Suppressor macrophage treated with lipopolysaccharide for 1 hour (primary cell): ENCODE data around the gene TMED8.
A peak's percentile ranks its signal among the peaks of the same experiment; 100 is the strongest.
"Not testable (repeated sequence)": the region's sequence is repeated elsewhere in the genome, so short reads cannot be mapped to it uniquely, and the experiment has no call there.

Experiments
- DNase-seq, 3 donors: peaks; one replicate each; pipeline ENCODE4 v3.0.0-alpha.2; 2020 to 2022

The TMED8 gene, protein sequence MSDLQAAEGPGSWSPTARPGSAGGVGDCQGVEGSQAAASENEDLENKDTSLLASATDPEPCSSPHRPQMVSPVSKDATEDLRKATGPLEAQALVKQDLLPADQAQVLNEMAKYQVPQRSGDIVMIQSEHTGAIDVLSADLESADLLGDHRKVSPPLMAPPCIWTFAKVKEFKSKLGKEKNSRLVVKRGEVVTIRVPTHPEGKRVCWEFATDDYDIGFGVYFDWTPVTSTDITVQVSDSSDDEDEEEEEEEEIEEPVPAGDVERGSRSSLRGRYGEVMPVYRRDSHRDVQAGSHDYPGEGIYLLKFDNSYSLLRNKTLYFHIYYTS

GRCh38 chr14:77376771-77377501 is at the start of gene TMED8, which contains the start of gene SAMD15:
TMED8 (minus strand) TSS chr14:77377094; CDS start chr14:77377053, 41 bp downstream.
SAMD15 (plus strand) TSS chr14:77377379; CDS start chr14:77377419, 40 bp downstream.
- DNase-seq, result peak; percentile 84 to 91 (median 90)

GRCh38 chr14:77426396-77426795 is 49.5 kb upstream of the TMED8 start:
- DNase-seq, result no peak

GRCh38 chr14:77424862-77425261 is 48.0 kb upstream of the TMED8 start:
- DNase-seq, result no peak

DNA sequence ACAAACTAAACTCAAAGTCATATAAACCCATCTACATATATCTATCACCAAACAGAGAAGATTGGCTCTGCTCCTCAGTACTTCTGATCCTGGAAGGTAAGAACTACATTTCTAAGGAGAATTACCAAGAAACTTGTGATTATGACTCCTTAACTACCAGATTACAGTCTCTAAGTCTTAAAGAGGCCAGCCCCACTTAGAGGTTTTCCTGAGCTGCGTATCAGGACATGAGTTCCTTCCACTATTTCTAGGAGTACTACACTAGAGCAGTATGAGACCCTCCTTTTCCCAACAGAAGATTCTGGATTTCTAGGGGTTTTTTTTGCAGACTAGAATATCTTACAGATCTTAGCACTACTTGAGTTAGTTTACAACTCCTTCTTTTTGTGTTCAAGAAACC is 46.5 kb upstream of the TMED8 start, which contains the start of gene NOXRED1:
TSS of gene NOXRED1 (minus strand) at position 101 of the 400 bp plus-strand sequence. CDS start 634 bp downstream, outside the sequence.
- no peak for DNase-seq

GRCh38 chr14:77421201-77421600 is 44.3 kb upstream of the TMED8 start:
- no peak for DNase-seq

DNA sequence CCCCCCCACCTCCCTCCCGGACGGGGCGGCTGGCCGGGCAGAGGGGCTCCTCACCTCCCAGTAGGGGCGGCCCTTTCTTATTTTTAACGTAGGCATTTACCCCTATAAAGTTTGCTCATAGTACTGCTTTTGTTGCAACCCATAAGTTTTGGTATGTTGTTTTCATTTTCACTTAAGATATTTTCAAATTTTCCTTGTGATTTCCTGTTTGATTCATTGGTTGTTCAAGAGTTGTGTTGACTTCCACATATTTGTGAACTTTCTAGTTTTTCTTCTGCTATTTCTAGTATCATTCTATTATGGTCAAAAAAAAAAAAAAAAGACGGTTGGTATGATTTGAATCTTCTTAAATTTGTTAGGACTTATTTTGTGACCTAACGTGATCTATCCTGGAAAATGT is 39.9 kb upstream of the TMED8 start:
- DNase-seq, result peak in 2 of 3 donors; percentile 31 to 32

GRCh38 chr14:77416098-77416497 is 39.2 kb upstream of the TMED8 start:
- DNase-seq, result not testable (repeated sequence)

DNA sequence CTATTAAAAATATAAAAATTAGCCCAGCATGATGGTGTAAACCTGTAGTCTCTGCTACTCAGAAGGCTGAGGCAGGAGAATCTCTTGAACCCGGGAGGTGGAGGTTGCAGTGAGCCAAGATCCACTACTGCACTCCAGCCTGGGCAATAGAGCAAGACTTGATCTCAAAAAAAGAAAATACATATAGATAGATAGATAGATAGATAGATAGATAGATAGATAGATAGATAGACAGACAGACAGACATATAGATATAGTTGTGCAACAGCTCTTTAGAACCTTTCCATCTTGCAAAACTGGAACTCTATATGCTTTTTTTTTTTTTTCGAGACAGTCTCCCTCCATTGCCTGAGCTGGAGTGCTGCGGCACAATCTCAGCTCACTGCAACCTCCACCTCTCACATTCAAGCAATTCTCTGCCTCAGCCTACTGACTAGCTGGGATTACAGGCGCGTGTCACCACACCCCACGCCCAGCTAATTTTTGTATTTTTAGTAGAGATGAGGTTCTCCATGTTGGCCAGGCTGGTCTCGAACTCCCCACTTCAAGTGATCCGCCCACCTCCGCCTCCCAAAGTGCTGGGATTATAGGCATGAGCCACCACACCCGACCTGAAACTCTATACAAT is 38.6 kb upstream of the TMED8 start:
- not testable (repeated sequence) for DNase-seq

GRCh38 chr14:77409131-77409533 is 32.2 kb upstream of the TMED8 start:
- DNase-seq, result no peak

DNA sequence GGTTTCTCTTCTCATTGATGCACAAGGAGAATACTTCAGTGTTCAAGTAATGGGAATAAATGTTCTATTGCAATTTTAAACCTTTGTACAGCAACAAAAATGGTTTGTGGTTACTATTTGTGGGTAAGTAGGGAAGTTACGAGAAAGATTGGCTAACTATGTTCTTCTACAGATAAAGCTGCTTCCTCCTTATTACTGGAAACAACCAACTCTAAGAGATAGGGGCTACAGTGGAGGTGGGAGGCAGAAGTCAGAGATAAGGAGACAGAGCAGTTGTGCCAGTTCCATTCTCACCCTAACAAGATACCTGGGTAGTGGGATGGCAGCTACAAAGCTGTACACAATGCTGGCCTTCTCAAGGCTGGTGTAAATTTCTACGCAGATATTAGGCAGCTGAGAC is 30.3 kb upstream of the TMED8 start:
- DNase-seq, result peak; percentile 27 to 55 (median 49)

DNA sequence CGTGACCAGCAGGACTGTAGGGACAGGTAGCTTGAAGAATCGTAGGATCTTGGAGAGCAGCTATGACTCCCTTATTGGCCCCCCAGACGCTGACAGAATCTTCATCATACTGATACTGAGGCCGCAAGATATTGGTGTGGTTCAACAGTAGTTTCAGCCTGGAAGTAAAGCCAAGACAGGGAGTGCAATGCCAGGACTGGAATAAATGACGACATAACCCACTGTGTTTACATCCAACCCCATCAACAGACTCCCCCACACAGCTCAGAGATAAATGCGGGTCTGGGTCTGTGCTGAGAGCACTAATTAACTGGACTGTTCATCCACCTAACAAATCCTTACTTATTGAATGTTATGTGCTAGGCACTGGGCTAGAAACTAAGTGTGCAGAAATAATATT is 29.8 kb upstream of the TMED8 start:
- peak in 2 of 3 donors; percentile 7 to 15 for DNase-seq

DNA sequence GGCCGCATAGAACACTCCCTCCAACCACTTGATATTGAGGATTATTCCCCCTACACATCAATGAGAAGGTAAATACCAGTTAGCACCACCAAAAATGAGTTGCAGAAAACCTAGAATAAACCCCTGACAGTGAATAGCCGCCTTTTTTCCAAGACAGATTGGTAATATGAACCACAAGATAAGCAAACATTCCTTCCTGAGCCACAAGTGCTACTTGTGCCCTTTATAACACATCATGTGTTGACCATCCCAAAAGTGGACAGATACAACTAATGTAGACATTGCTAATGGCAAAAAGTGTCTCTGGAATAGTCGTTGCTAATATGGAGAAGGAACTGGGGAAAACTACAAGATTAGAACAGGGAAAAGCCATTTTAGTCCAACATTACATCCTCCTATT is 29.2 kb upstream of the TMED8 start:
- DNase-seq, result no peak

- DNase-seq, result no peak
Measured at GRCh38 chr14:77403768-77404167, 26.9 kb upstream of the TMED8 start.

GRCh38 chr14:77400216-77400615 is 23.3 kb upstream of the TMED8 start:
- no peak for DNase-seq

- no peak for DNase-seq
Measured at GRCh38 chr14:77390188-77390587, 13.3 kb upstream of the TMED8 start.

- DNase-seq, result peak; percentile 24 to 66 (median 57)
Measured at GRCh38 chr14:77378701-77379100, 1.8 kb upstream of the TMED8 start.

GRCh38 chr14:77377502-77377844 is 579 bp upstream of the TMED8 start:
- no peak for DNase-seq

GRCh38 chr14:77375973-77376770 is 722 bp downstream of the TMED8 start:
- DNase-seq, result peak in 2 of 3 donors; percentile 29 to 35

DNA sequence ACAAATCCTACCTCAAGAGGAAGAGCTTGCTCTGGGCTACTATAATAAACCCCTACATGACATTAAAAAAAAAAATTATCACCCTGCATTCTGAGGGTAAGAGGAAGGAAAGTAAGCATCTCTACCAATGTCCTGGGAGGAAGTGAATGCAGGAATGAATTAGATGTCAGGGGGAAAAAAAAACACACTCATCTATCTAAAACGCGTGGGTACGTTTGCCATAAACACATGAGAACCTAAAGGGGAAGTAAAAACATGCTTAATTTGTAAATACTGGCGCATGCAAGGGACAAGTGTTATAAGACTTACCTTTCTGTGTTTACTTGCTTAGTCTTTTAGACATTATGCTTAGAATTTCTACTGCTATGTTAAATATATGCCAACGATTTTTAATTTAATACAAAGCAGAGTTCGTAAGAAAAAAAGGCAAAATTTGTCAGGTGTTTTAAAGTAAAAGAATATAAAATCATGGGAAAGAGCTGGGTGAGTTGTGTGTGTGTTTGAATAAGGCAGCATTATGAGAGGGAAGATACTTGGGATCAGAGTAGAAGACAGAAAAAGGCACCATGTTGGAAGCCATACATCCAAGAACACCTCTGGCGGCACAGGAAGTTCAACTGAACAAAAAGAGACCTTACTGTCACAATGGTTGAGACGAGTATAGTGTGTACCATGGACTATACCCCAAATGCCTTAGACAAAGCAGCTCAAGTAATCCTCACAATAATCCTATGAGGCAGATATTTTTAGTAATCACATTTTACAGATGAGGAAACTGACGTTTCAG is 1.5 kb downstream of the TMED8 start:
- peak; percentile 30 to 75 (median 69) for DNase-seq

DNA sequence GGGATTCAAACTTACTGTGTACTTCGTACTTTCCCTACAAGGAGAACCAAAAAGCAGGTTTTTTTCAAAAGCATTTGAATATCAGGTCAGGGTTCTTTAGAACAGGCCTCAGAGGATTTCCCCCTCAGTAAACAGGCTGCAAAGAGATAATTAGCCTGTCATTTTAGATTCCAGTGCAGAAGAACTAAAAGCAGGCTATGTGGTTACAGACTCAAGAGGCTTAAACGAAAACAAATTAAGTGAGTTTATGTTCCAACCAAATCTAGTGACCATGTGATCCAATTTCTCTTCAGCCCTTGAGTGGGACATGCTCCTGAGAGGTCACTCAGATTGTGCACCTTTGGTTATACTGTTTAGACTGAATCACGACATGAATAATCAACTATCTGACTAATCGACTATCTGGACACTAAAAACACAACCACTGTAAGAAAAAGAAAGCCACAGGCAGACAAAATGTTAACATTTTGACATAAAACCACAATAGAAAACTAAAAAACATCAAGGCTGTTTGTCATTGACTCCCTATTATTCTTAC is 4.5 kb downstream of the TMED8 start:
- no peak for DNase-seq

DNA sequence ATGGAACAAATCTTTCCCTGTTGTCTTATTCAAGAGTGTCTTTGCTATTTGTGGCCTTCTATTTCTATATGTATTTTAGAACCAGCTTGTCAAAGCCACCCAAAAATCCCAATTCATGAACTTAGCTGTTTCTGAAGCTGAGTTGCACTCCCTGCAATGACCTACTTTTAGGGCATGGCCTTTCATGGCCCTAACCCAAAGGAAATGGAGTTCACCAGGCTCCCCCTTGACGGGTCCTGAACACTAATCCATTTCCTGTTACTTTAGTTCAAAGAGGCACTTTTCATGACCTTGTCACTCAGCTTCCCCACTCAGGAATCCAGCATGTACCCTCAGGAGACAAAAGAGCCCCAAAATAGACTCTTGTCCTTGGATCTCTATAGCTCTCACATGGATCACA is 7.6 kb downstream of the TMED8 start:
- no peak for DNase-seq

DNA sequence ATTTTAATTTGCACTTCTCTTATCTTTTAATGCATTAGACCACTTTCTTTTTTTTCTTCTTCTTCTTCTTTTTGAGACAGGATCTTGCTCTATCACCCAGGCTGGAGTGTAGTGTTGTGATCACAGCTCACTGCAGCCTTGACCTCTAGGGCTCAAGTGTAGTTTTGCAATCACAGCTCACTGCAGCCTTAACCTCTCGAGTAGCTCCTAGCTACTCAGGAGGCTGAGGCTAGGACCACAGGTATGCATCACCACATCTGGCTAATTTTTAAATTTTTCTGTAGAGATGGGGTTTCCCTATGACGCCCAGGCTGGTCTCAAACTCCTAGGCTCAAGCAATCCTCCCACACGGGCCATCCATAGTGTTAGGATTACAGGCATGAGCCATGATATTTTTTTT is 12.7 kb downstream of the TMED8 start:
- no peak for DNase-seq
